ENCODE results near the gene RPL28. TPM values are rescaled to one million over a fixed set of nuclear protein-coding genes. Genes with fewer than 3 reads are reported as not detected.

Gene RPL28
- total and polyA plus RNA-seq, 2 of the 13 experiments (the other 11 are each of a cell fraction or from before 2014, with no cell fraction given) = 105 to 420 TPM

GRCh38 chr19:55384920-55385723 lies 610 bp upstream of the RPL28 start (continued):
- TF ChIP-seq TRIM22 (IDR thresholded peaks at IDR 0.05) = no peak
- no peak for TF ChIP-seq SAFB2 (CRISPR knock-in tag; IDR thresholded peaks at IDR 0.05; ENCODE audit: borderline replicate concordance, low read depth)
- no peak for TF ChIP-seq DMTF1 (CRISPR knock-in tag; IDR thresholded peaks at IDR 0.05)
- no peak for TF ChIP-seq ARNTL (CRISPR knock-in tag; IDR thresholded peaks at IDR 0.05)
- no peak for TF ChIP-seq ZNF546 (CRISPR knock-in tag; conservative IDR thresholded peaks at IDR 0.05)
- TF ChIP-seq ZBTB4 (CRISPR knock-in tag; IDR thresholded peaks at IDR 0.05; ENCODE audit: borderline replicate concordance) = no peak
- TF ChIP-seq EZH2 (conservative IDR thresholded peaks at IDR 0.05; ENCODE audit: low read depth, low read length) = no peak
- TF ChIP-seq, protein P1, sequence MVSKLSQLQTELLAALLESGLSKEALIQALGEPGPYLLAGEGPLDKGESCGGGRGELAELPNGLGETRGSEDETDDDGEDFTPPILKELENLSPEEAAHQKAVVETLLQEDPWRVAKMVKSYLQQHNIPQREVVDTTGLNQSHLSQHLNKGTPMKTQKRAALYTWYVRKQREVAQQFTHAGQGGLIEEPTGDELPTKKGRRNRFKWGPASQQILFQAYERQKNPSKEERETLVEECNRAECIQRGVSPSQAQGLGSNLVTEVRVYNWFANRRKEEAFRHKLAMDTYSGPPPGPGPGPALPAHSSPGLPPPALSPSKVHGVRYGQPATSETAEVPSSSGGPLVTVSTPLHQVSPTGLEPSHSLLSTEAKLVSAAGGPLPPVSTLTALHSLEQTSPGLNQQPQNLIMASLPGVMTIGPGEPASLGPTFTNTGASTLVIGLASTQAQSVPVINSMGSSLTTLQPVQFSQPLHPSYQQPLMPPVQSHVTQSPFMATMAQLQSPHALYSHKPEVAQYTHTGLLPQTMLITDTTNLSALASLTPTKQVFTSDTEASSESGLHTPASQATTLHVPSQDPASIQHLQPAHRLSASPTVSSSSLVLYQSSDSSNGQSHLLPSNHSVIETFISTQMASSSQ (IDR thresholded peaks at IDR 0.05; ENCODE audit: low read depth) = no peak
- TF ChIP-seq, protein P1 (CRISPR knock-in tag; IDR thresholded peaks at IDR 0.05; ENCODE audit: borderline replicate concordance) = no peak
- no peak for TF ChIP-seq ZBTB7A (CRISPR knock-in tag; IDR thresholded peaks at IDR 0.05)
- TF ChIP-seq MAFF (IDR thresholded peaks at IDR 0.05; ENCODE audit: low read depth, low read length) = no peak
- no peak for TF ChIP-seq TCF7 (IDR thresholded peaks at IDR 0.05; ENCODE audit: low read depth)
- TF ChIP-seq NAIF1 (CRISPR knock-in tag; IDR thresholded peaks at IDR 0.05; ENCODE audit: borderline replicate concordance) = no peak
- TF ChIP-seq TGIF2 (CRISPR knock-in tag; IDR thresholded peaks at IDR 0.05) = no peak
- TF ChIP-seq ZNF713 (CRISPR knock-in tag; IDR thresholded peaks at IDR 0.05) = no peak
- no peak for TF ChIP-seq HIC2 (CRISPR knock-in tag; IDR thresholded peaks at IDR 0.05; ENCODE audit: low read depth)

Data from HepG2 (cell line).